LNCAP (cell line): ENCODE measurements around the gene CLEC16A.

Experiments
- CTCF ChIP-seq: fragments of 450-650 bp; IDR thresholded peaks from 2 replicates; pipeline ENCODE4 v1.5.1; 2017; ENCODE audit warnings: mild to moderate bottlenecking

Gene CLEC16A

GRCh38 chr16:11079652-11080187 is 135.4 kb downstream of the CLEC16A start:
- no peak for TF ChIP-seq CTCF

- no peak for TF ChIP-seq CTCF
Measured at GRCh38 chr16:11080327-11080967, 136.1 kb downstream of the CLEC16A start.

GRCh38 chr16:11080999-11081630 is 136.8 kb downstream of the CLEC16A start:
- no peak for TF ChIP-seq CTCF

GRCh38 chr16:11082108-11082859 is 137.9 kb downstream of the CLEC16A start:
- no peak for TF ChIP-seq CTCF

- TF ChIP-seq CTCF = no peak
Measured at GRCh38 chr16:11082860-11083388, 138.6 kb downstream of the CLEC16A start.

GRCh38 chr16:11084484-11084875 is 140.1 kb downstream of the CLEC16A start:
- no peak for TF ChIP-seq CTCF

GRCh38 chr16:11084876-11085485 is 140.6 kb downstream of the CLEC16A start:
- TF ChIP-seq CTCF = no peak
